ENCODE data around the gene KMT2C. TPM values are rescaled to one million over a fixed set of nuclear protein-coding genes. Genes with fewer than 3 reads are reported as not detected.

Gene KMT2C
- total RNA-seq, 4 donors from 2014 or later, result 84.2 to 185 (median 111) TPM

DNA sequence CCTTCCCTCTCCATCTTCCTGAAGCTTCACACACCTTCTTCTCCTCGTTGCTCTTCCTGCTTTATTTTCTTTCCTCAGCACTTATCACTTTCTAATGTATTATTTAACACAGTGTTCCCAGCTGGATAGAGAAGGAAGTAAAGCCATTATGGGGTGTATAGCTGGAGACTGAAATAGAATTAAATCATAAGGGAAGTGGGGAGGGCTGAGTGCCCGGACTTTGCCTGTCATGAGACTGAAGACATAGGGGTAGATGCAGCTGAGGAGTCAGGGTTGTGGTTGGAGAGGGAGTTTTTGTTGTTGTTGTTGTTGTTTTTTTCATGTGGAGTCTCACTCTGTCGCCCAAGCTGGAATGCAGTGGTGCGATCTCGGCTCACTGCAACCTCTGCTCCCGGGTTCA lies 345.1 kb downstream of the KMT2C start:
- TF ChIP-seq POLR2A (IDR thresholded peaks at IDR 0.05), result no peak
- TF ChIP-seq, protein P1, sequence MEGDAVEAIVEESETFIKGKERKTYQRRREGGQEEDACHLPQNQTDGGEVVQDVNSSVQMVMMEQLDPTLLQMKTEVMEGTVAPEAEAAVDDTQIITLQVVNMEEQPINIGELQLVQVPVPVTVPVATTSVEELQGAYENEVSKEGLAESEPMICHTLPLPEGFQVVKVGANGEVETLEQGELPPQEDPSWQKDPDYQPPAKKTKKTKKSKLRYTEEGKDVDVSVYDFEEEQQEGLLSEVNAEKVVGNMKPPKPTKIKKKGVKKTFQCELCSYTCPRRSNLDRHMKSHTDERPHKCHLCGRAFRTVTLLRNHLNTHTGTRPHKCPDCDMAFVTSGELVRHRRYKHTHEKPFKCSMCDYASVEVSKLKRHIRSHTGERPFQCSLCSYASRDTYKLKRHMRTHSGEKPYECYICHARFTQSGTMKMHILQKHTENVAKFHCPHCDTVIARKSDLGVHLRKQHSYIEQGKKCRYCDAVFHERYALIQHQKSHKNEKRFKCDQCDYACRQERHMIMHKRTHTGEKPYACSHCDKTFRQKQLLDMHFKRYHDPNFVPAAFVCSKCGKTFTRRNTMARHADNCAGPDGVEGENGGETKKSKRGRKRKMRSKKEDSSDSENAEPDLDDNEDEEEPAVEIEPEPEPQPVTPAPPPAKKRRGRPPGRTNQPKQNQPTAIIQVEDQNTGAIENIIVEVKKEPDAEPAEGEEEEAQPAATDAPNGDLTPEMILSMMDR (IDR thresholded peaks at IDR 0.05), result no peak

DNA sequence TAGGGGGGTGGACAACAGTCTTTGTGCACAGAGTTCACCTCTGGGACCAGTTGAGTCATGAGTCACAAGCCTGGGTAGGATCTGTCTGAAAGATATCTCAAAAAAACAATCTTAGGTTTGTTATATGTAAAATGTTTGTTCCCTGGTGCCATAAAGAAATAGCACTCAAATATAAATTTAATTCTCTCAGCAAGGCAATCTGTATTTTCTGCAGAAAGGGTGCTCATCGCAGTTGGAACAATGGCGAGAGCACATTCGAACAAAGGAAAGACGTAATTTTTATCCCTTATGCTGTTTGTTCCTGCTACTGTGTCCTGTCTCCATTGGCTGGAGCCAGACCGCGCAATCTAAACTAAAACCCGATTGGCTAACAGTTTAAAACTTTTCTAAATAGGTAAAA lies 346.6 kb downstream of the KMT2C start:
- Histone ChIP-seq H3K4me3 (no peak overlapping the region), H3K4me1 (no peaks in the 10 kb centered on the region), H3K36me3 (no peaks in the 10 kb centered on the region), H3K27ac (no peak overlapping the region), H3K27me3 (no peaks in the 10 kb centered on the region), H3K9me3 (peaks cover 0 to 5% (median 0%) of the 10 kb centered on the region in 4 donors)
- TF ChIP-seq, protein P1 (IDR thresholded peaks at IDR 0.05), result no peak
- TF ChIP-seq POLR2A (IDR thresholded peaks at IDR 0.05), result no peak
- no peak for DNase-seq

More for the DNA sequence above, 345.1 kb downstream of the KMT2C start:
- Histone ChIP-seq H3K36me3 (no peaks in the 10 kb centered on the region), H3K9me3 (peaks cover 0 to 5% (median 0%) of the 10 kb centered on the region in 4 donors), H3K27ac (no peak overlapping the region), H3K4me1 (no peaks in the 10 kb centered on the region), H3K4me3 (no peak overlapping the region), H3K27me3 (no peaks in the 10 kb centered on the region)
- no peak for DNase-seq

DNA sequence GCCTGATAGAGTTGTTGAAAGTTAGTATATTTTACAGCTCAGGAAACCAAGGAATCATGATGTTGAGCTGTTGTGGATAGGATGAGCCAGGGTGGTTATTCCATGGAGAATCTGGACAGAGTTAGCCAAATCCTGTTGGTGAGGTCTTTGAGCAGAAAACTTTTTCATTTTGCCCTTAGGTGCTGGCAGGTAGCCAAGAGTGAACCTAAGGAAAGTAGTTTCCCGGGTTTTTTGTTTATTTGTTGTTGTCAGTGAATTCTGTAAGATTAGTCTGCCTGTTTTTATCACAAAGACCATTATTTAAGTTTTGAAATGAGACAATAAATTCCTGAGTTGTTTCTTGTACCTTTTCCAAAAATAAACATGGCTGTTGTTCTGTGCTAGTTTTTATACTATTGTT lies 349.3 kb downstream of the KMT2C start:
- peaks cover 0 to 5% (median 0%) of the 10 kb centered on the region in 4 donors for H3K9me3 ChIP-seq
- no peaks in the 10 kb centered on the region for H3K36me3 ChIP-seq
- H3K4me3 ChIP-seq, result no peak overlapping the region
- H3K4me1 ChIP-seq, result no peaks in the 10 kb centered on the region
- TF ChIP-seq POLR2A (IDR thresholded peaks at IDR 0.05), result no peak
- TF ChIP-seq, protein P1 (IDR thresholded peaks at IDR 0.05), result no peak
- DNase-seq, result no peak
- no peak overlapping the region for H3K27ac ChIP-seq
- no peaks in the 10 kb centered on the region for H3K27me3 ChIP-seq

DNA sequence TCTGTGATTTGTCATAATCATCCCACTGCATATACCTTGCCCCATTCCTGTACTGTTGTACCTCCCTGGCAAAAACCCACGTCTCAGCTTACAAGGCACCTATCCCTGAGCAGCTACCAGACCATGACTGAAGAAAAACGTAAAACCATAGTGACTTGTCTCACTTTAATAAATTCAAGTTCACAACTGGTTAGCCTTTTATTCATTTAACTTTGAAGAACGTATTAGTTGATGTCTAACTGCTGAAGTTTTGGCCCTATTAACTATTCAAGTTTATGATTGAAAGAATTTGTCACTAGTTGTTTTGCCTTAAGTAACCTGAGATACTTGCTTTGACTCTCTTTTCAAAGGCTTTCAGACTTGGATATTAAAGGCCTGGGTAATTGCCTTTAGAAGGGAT lies 350.7 kb downstream of the KMT2C start:
- no peak for TF ChIP-seq POLR2A (IDR thresholded peaks at IDR 0.05)
- TF ChIP-seq, protein P1 (IDR thresholded peaks at IDR 0.05), result no peak
- H3K27me3 ChIP-seq, result no peaks in the 10 kb centered on the region
- no peaks in the 10 kb centered on the region for H3K4me1 ChIP-seq
- peaks cover 0 to 5% (median 0%) of the 10 kb centered on the region in 4 donors for H3K9me3 ChIP-seq
- no peak for DNase-seq
- no peaks in the 10 kb centered on the region for H3K36me3 ChIP-seq
- no peak overlapping the region for H3K4me3 ChIP-seq
- H3K27ac ChIP-seq, result no peak overlapping the region

Small RNAs within 50 kb of the gene (small RNA-seq; reads per million reads assigned to genes)
- gene AC104692.1 (0 reads per million in 2 donors), gene AC104692.2 (0 reads per million in 2 donors), gene RF00019 (0 reads per million in 2 donors)

Other genes starting within 250 kb of the KMT2C start
- gene XRCC2, start 240.1 kb upstream of the KMT2C start, total RNA-seq, result 10 to 100 TPM in 1 of 4 donors, 1 to 10 TPM in 3; 1.2 to 10.7 (median 1.8) TPM

Data from Peyer's patch (tissue), 4 donors.